HEK293T (cell line): ENCODE measurements around the gene CCN5.

Source experiments
- ARNT ChIP-seq: fragments of 450-650 bp; IDR thresholded peaks from 2 replicates; pipeline ENCODE4 v1.6.1; 2017; ENCODE audit warnings: mild to moderate bottlenecking
- ELF4 ChIP-seq: fragments of 450-650 bp; IDR thresholded peaks from 2 replicates; pipeline ENCODE4 v1.6.1; 2017; ENCODE audit warnings: antibody characterized with exemption
- FOXA1 ChIP-seq: fragments of 450-650 bp; IDR thresholded peaks from 2 replicates; pipeline ENCODE4 v1.6.1; 2016; ENCODE audit warnings: mild to moderate bottlenecking
- FOXK2 ChIP-seq: fragments of 450-650 bp; IDR thresholded peaks from 2 replicates; pipeline ENCODE4 v1.6.1; 2016; ENCODE audit warnings: mild to moderate bottlenecking
- FOXM1 ChIP-seq: fragments of 450-650 bp; IDR thresholded peaks from 2 replicates; pipeline ENCODE4 v1.6.1; 2017; ENCODE audit warnings: mild to moderate bottlenecking, borderline replicate concordance
- LEF1 ChIP-seq: fragments of 450-650 bp; IDR thresholded peaks from 2 replicates; pipeline ENCODE4 v1.6.1; 2017; ENCODE audit warnings: mild to moderate bottlenecking, borderline replicate concordance
- NFRKB ChIP-seq: fragments of 450-650 bp; IDR thresholded peaks from 2 replicates; pipeline ENCODE4 v1.6.1; 2016; ENCODE audit warnings: mild to moderate bottlenecking, moderate library complexity
- SP1 ChIP-seq: fragments of 450-650 bp; IDR thresholded peaks from 2 replicates; pipeline ENCODE4 v1.6.1; 2017
- SUZ12 ChIP-seq: fragments of 450-650 bp; IDR thresholded peaks from 2 replicates; pipeline ENCODE4 v1.6.1; 2016; ENCODE audit warnings: mild to moderate bottlenecking
- ZNF384 ChIP-seq: fragments of 450-650 bp; IDR thresholded peaks from 2 replicates; pipeline ENCODE4 v1.6.1; 2016

DNA sequence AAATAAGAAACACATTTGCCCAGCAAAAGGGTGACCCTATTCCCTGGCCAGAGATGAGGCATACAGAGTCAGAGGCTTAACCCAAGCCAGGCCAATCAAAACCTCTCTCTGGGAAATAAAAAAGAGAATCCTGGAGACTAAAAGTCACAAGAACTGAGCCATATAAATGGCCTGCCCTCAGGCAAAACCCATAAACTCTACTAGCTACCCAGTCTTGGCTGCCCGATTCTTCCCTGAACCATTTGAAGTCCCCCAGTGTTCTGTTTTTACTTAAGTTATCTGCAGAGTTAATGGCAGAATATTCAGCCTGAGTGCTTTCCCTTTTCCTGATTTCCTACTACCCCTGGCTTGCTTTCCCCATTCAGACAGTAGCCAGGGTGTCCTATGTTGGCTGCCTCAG lies 44.4 kb downstream of the CCN5 start:
- TF ChIP-seq SUZ12, result no peak
- TF ChIP-seq FOXA1, result no peak
- TF ChIP-seq FOXM1, result no peak
- TF ChIP-seq ARNT, result no peak
- TF ChIP-seq SP1, result no peak
- no peak for TF ChIP-seq NFRKB
- TF ChIP-seq ELF4, result no peak
- no peak for TF ChIP-seq ZNF384
- TF ChIP-seq FOXK2, result no peak
- TF ChIP-seq LEF1, result no peak
